ENCODE results near the gene PPFIA4.
"Not testable (repeated sequence)": the region's sequence is repeated elsewhere in the genome, so short reads cannot be mapped to it uniquely, and the experiment has no call there.

The PPFIA4 gene

DNA sequence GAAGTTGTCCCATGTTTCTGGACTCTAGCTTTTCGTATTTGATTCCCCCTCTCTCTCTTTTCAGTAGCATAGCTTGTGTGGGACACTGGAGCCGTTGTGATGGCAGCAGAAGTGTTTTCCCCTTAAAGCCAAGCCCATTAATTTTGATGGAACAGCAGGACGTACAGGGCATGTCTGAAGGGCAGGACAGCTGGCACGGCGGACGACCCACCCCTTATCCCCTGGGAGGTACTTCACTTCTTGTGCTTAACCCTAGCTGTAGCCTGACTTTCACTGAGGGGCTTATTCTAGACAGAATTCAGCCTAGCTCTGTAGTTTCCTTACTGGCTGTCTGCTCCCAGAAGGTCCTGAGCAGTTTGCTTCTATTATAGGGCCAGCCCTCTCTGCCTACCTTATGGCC is 8.6 kb upstream of the PPFIA4 start:
- DNase-seq: no peak

GRCh38 chr1:203022855-203023254 is 3.4 kb upstream of the PPFIA4 start:
- DNase-seq: not testable (repeated sequence)

DNA sequence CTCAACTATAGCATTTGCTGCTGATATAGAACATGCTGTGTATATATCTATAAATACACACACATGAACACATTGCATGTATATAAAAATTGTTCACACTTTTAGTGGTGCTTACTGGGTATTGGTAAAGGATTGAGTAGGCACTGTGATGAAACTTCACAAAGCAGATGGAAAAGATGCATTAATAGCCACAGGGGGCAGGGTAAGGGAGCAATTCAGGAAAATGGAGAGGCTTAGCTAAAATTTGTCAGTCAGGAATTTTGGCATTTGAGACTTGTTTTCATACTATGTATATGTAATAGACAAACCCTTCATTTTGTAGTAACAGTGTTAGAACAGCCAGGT is 633 bp upstream of the PPFIA4 start:
- DNase-seq: no peak

- DNase-seq: no peak
Measured at GRCh38 chr1:203026666-203027663, 674 bp downstream of the PPFIA4 start.

DNA sequence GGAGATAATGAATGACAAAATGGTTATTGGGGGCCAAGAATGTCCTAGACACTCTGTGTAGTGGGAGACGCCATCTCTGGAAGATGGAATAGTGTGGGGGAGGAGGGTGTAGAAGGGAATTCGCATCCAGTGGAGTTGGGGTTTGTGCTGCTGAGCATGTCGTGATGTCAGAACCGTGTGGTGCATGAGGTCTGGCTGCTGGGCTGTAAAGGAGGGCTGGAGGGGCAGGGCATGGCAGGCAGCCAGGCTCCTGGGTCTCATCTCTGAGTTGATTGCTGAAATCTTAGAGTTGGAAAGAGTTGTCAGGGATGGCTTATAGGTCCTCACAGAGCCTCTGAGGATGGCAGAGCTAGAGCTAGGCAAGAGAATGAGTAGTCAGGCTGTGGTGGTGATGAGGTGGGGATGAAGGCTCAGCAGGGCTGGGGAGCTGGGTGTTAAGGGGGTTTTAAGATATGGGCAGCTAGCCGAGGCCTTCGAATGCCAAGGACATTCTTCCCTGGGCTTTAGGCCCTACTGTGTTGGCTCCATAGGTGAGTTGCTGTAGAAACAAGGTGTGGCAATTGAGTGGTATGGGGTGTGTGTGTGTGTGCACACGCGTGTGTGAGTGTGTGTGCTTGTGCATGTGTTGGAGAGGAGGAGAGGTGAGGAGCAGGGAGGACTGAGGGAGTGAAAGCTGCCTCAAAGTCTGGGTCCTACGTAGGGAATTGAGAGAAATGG is 1.9 kb downstream of the PPFIA4 start:
- DNase-seq: no peak

- no peak for DNase-seq
Measured at GRCh38 chr1:203028784-203029553, 2.7 kb downstream of the PPFIA4 start.

GRCh38 chr1:203031467-203031866 is 5.2 kb downstream of the PPFIA4 start:
- no peak for DNase-seq

DNA sequence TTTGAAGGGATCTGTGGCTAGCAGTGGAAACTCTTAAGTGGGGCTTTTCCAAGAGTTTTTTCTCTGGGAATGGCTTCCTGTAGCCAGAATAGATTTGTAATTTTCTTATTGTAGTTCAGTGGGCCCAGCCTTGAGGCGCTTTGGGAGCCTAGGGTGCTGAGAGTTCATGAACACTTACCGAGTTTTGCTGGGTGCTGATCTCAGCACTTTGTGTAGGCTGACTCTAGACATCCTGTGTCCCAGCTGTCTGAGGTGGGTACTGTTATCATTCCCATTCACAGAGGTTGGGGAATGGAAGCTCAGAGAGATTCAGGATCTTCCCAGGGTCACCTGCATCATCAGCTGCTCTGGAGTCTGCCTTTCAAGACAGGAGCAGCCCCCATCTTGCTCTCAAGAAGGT is 7.0 kb downstream of the PPFIA4 start:
- DNase-seq: no peak

DNA sequence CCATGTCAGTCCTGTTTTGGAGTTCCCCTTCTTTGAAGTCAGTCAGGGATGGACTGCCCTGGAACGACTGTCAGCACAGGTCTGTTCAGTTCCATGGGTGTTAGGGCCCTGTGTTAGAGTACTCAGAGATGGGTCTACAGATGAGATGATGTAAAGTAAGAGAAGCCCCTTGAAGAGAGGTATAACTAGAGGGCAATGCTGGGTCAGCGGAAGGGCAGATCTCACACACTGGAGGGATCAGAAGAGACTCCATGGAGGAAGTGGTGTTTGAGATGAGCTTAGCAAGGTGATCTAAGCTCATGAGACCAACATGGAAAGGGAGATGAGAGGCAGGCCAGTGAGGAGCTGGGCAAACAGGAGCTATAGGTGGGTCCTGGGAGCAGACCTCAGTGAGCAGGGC is 7.6 kb downstream of the PPFIA4 start:
- no peak for DNase-seq

- DNase-seq: no peak
Measured at GRCh38 chr1:203034422-203035110, 8.3 kb downstream of the PPFIA4 start.

GRCh38 chr1:203035111-203036000 is 9.1 kb downstream of the PPFIA4 start:
- DNase-seq: no peak

- no peak for DNase-seq
Measured at GRCh38 chr1:203036135-203036534, 9.8 kb downstream of the PPFIA4 start.

DNA sequence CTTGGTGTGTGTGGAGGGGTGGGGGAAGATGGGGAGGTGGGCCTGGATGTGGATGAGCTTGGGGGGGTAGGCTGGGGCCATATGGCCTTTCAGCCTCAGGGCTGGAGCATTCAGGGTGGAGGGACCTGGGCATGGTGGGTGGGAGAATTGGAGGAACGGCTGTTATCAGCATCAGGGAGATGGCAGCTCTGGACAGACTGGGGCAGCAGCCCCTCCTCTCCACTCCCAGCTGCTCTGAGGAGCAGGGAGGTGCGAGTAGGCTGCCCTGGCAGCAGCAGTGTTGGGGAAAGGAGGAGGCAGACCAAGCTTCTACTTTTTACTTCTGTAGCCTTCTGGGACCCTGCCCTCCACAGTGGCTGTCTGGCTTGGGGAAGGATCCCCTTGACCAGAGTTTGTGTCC is 10.2 kb downstream of the PPFIA4 start:
- DNase-seq: no peak

GRCh38 chr1:203037509-203038190 is 11.4 kb downstream of the PPFIA4 start:
- no peak for DNase-seq

- peak; percentile 83 for DNase-seq
Measured at GRCh38 chr1:203038217-203038741, 12.0 kb downstream of the PPFIA4 start.

GRCh38 chr1:203038891-203039608 is 12.8 kb downstream of the PPFIA4 start:
- peak; percentile 34 for DNase-seq

DNA sequence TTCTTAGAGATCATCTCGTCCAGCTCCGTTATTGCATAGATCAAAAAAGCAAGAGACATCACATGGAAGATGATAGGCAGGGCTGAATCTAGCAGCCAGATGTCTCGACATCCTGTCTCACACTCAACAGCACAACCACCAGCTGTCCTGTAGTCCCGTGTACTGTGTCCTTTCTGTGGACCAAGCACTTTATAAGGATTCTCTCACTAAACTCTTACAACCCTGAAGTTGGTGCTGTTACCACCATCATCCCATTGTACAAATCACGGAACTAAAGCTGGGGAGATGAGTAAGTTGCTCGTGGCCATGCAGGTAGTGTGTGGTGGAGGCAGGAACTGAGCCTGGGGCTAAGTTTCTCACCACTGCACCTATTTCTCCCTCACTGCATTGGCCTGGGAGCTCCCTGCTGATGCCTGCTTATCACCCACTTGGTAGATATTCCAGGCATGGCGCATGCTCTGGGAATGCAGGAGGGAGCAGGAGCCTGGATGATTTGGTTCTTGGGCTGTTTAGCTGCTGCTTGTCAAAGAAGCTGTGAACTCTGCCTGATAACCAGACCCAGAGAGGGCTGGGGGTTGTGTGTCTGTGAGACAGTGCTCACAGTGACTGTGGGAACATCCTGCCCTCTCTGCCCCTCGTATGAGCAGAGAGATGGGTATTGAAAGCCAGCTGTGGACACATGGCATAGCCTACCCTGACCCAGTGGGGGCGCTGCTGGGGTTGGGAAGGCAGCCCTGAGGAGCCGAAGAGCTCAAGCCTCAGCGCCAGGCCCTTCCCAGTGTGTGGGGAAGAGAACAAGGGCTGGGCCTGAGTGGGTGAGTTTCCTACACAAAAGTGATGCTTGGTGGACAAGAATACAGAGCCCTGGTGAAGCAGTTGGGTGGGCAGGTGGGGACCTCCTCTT is 13.6 kb downstream of the PPFIA4 start:
- DNase-seq: no peak

GRCh38 chr1:203040513-203041275 is 14.4 kb downstream of the PPFIA4 start:
- no peak for DNase-seq

Measured in T1000 (cell line).